Stomach smooth muscle (tissue), 2 donors: Measurements from ENCODE around the gene CENPF.
"Not testable (repeated sequence)": the region's sequence is repeated elsewhere in the genome, so short reads cannot be mapped to it uniquely, and the experiment has no call there.

ENCODE experiments used
- H3K27ac ChIP-seq: one replicate; pipeline ENCODE4 v1.7.0; 2013; ENCODE audit warnings: mild to moderate bottlenecking, low read length, inconsistent platforms
- H3K27me3 ChIP-seq, 2 donors: one replicate each; pipeline ENCODE4 v1.7.0; 2013; ENCODE audit warnings: low read length in 2 of 2; ENCODE audit not compliant: insufficient read depth in 2 of 2, control insufficient read depth in 1 of 2
- H3K36me3 ChIP-seq, 2 donors: one replicate each; pipeline ENCODE4 v1.7.0; 2013; ENCODE audit warnings: low read length in 2 of 2; ENCODE audit not compliant: control insufficient read depth in 2 of 2, insufficient read depth in 2 of 2
- H3K4me1 ChIP-seq: one replicate; pipeline ENCODE4 v1.7.0; 2013; ENCODE audit warnings: low read length; ENCODE audit not compliant: control insufficient read depth, insufficient read depth
- H3K4me3 ChIP-seq, 2 donors: one replicate each; pipeline ENCODE4 v1.7.0; 2013; ENCODE audit warnings: low read length in 2 of 2
- H3K9ac ChIP-seq, 2 donors: one replicate each; pipeline ENCODE4 v1.7.0; 2013; ENCODE audit warnings: low read length in 2 of 2, mild to moderate bottlenecking in 1 of 2
- H3K9me3 ChIP-seq, 2 donors: one replicate each; pipeline ENCODE4 v1.7.0; 2013; ENCODE audit warnings: low read length in 2 of 2; ENCODE audit not compliant: control insufficient read depth in 2 of 2
- donor health status: healthy.
- donor health status: Pancreatic carcinoma.

CENPF gene

GRCh38 chr1:214571281-214571680 lies 31.7 kb upstream of the CENPF start:
- H3K9me3 ChIP-seq, result peaks cover 0 to 5% of the 10 kb centered on the region in 2 donors
- no peak overlapping the region for H3K4me3 ChIP-seq
- H3K27ac ChIP-seq, result no peak overlapping the region
- no peaks in the 10 kb centered on the region for H3K27me3 ChIP-seq
- H3K9ac ChIP-seq, result no peak overlapping the region
- H3K36me3 ChIP-seq, result no peaks in the 10 kb centered on the region
- no peaks in the 10 kb centered on the region for H3K4me1 ChIP-seq

DNA sequence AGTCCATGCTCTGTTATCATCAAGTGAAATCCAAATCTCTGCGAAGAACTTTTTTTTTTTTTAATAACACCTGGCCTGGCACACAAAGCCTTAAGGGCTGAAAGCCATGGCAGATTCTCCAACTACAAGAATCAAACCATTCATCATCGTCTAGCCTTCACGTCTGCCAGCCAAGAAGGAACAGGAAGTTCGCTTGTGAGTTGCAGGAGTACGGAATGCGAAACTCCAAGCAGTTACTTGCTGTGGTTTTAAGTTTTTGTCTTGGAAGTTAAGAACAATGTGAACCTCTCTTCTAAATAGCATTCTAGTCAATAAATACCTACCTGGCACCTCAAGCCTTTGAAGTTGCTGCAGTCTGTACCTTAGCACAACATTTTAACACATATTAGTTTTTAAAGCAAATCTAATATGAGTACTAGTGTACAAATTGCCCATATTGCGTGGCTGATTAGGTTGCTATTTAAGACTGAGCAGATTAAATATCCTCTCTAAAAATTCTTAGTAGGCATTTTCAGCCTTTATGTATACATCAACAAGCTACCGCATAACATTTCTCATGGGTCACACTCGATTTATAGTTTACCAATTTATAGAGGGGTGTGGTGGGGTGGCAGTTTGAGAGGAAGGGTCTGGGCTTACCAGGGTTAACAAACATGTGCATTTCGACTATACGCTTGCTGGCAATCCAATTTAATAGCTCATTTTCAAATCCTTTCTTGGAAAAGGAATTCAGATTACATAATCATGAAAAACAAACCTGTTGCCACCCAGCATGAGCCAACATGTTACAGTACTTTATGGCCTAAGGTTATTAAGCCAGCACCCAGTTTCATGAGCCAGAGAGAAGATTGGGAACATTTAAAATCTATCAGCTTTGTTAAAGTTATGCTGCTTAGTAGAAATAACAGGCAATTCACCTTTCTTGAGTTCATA lies 29.3 kb upstream of the CENPF start:
- Histone ChIP-seq H3K27me3 (no peaks in the 10 kb centered on the region), H3K4me3 (no peak overlapping the region), H3K9ac (no peak overlapping the region), H3K27ac (no peak overlapping the region), H3K9me3 (peaks cover 0 to 8% of the 10 kb centered on the region in 2 donors), H3K4me1 (no peaks in the 10 kb centered on the region), H3K36me3 (no peaks in the 10 kb centered on the region)

DNA sequence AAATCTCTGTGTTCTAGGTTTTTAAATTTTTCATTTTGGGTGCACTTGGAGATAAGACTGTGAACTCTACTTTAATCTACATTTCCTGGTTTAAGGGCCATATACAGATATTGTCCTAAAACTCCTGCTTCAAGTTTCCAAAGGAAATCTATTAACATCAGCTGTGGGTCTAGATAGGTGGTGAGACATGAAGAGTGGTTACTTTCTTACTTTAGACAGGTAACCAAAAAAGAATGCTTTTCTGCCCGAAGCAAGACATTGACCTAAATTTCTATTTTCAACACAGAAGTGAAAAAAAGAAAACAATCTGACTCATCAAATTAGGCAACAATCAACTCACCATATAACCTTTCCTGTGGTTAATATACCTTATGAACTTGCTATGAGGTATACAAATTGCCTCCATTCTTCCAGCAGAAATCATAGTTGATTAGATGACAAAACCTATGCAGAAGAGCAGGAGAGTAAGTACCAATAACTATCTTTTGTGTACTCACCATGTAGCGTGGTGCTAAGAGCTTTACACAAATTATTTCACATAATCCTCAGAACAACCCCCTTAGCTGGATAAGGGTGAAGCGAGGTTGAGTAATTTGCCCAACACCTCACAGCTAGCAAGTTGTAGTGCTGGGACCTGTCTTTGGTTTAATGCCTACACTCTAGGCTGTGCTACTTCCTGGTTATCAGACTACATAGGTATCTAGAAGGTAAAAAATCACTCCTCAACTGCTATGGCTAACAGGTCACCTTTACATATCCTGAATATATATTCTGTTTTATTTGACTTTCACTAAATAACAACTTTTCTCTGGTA lies 28.2 kb upstream of the CENPF start:
- H3K27ac ChIP-seq, result no peak overlapping the region
- no peaks in the 10 kb centered on the region for H3K4me1 ChIP-seq
- no peaks in the 10 kb centered on the region for H3K36me3 ChIP-seq
- no peak overlapping the region for H3K9ac ChIP-seq
- H3K27me3 ChIP-seq, result no peaks in the 10 kb centered on the region
- H3K4me3 ChIP-seq, result no peak overlapping the region
- peaks cover 0 to 8% of the 10 kb centered on the region in 2 donors for H3K9me3 ChIP-seq

DNA sequence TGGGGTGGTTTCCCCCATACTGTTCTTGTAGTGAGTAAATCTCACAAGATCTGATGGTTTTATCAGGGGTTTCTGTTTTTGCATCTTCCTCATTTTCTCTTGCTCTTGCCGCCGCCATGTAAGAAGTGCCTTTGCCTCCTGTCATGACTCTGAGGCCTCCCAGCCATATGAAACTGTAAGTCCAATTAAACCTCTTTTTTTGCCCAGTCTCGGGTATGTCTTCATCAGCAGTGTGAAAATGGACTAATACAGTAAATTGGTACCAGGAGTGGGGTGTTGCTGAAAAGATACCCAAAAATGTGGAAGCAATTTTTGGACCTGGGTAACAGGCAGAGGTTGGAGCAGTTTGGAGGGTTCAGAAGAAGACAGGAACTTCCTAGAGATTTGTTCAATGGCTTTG lies 26.9 kb upstream of the CENPF start:
- H3K9me3 ChIP-seq, H3K27me3 ChIP-seq, H3K36me3 ChIP-seq, H3K9ac ChIP-seq, H3K4me1 ChIP-seq, H3K4me3 ChIP-seq, H3K27ac ChIP-seq: not testable (repeated sequence)

- Histone ChIP-seq H3K4me1 (no peaks in the 10 kb centered on the region), H3K27ac (no peak overlapping the region), H3K27me3 (no peaks in the 10 kb centered on the region), H3K9ac (no peak overlapping the region), H3K36me3 (no peaks in the 10 kb centered on the region), H3K9me3 (peaks cover 0 to 8% of the 10 kb centered on the region in 2 donors), H3K4me3 (no peak overlapping the region)
These were observed 23.8 kb upstream of the CENPF start for GRCh38 chr1:214579183-214579582.

GRCh38 chr1:214581785-214582184 lies 21.2 kb upstream of the CENPF start:
- no peak overlapping the region for H3K27ac ChIP-seq
- H3K36me3 ChIP-seq, result no peaks in the 10 kb centered on the region
- H3K4me1 ChIP-seq, result no peaks in the 10 kb centered on the region
- H3K9ac ChIP-seq, result no peak overlapping the region
- no peaks in the 10 kb centered on the region for H3K9me3 ChIP-seq
- no peak overlapping the region for H3K4me3 ChIP-seq
- no peaks in the 10 kb centered on the region for H3K27me3 ChIP-seq

DNA sequence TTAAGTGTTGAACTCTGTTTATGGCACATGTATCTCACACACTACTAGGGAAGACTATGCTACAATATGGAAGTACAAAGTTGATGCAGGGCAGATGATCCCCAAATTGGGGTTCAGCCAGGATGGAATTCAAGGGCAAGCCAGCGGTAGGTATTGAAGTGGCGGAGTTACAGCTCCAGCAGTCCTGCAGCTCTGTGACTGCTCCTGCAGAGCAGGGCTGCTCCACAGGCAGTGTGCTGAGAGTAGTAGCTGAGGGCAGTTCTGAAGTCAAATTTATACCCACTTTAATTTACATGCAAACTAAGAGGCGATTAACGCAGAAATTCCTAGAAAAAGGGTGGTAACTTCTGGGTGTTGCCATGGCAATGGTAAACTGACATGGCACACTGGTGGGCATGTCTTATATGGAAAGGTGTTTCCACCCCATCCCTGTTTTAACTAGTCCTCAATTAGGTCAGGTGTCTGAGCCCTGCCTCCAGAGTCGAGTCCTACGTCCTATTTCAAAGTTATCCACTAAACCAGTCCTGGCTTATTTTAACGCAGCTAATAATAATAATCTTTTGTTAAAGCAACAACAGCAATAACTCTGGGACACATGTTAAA lies 20.6 kb upstream of the CENPF start:
- Histone ChIP-seq H3K9me3 (no peaks in the 10 kb centered on the region), H3K9ac (no peak overlapping the region), H3K4me3 (no peak overlapping the region), H3K4me1 (no peaks in the 10 kb centered on the region), H3K27ac (no peak overlapping the region), H3K27me3 (no peaks in the 10 kb centered on the region), H3K36me3 (no peaks in the 10 kb centered on the region)

DNA sequence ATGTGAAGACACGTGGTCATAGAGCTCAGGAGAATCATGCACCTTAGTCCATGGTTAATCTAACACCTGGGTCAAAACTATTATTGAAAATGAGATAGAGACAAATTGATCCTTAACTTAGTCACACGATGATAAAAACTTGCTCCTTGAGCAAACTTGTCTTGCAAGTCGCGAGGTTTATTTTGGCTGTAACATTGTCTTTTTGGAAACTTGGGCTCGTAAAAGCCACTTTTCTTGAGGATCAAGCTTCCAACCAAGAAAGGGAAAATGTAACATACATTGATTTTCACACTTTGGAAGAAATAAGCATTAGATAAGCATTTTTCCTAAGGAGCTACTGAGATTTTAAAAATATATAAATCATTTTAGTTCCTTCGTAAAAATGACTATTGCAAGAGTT lies 19.9 kb upstream of the CENPF start:
- Histone ChIP-seq H3K27me3 (no peaks in the 10 kb centered on the region), H3K4me1 (no peaks in the 10 kb centered on the region), H3K9ac (no peak overlapping the region), H3K36me3 (no peaks in the 10 kb centered on the region), H3K27ac (no peak overlapping the region), H3K4me3 (no peak overlapping the region), H3K9me3 (no peaks in the 10 kb centered on the region)

DNA sequence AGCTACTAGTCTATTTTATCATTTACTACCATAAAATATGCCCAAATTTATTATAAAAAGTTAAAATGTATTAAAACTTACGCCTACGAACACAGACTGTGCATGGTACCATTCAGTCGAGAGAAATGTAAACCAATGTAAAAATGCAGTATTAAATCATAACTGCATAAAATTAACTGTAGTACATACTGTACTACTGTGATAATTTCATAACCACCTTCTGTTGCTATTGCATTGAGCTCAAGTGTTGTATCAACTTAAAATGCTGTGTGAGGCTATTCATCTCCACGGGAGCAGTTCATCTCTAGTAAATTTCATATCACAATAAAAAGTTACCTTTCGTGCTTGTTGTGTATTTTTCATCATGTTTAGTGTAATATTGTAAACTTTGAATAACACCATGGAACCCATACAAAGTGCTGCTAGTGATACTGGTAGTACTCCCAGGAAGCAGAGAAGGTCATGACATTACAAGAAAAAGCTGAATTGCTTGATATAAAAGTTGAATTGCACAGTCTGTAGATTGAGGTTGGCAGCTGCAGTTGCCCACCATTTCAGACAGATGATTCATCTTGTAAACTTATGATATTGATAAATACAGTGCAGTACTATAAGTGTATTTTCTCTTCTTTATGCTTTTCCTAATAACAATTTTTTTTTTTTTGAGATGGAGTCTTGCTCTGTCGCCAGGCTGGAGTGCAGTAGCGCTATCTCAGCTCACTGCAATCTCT lies 19.0 kb upstream of the CENPF start:
- Histone ChIP-seq H3K36me3 (no peaks in the 10 kb centered on the region), H3K9ac (no peak overlapping the region), H3K27me3 (peaks cover 0 to under 1% of the 10 kb centered on the region in 2 donors), H3K27ac (no peak overlapping the region), H3K9me3 (no peaks in the 10 kb centered on the region), H3K4me1 (no peaks in the 10 kb centered on the region), H3K4me3 (no peak overlapping the region)
